HG03060 (cell line): Measurements from ENCODE around the gene HDAC4.

ENCODE experiments used
- ATAC-seq: cut with Tn5 transposase; IDR thresholded peaks from one replicate; pipeline ENCODE4 v1.9.1; 2021; ENCODE audit warnings: low read depth, moderate number of reproducible peaks; ENCODE audit not compliant: unreplicated experiment

The HDAC4 gene

DNA sequence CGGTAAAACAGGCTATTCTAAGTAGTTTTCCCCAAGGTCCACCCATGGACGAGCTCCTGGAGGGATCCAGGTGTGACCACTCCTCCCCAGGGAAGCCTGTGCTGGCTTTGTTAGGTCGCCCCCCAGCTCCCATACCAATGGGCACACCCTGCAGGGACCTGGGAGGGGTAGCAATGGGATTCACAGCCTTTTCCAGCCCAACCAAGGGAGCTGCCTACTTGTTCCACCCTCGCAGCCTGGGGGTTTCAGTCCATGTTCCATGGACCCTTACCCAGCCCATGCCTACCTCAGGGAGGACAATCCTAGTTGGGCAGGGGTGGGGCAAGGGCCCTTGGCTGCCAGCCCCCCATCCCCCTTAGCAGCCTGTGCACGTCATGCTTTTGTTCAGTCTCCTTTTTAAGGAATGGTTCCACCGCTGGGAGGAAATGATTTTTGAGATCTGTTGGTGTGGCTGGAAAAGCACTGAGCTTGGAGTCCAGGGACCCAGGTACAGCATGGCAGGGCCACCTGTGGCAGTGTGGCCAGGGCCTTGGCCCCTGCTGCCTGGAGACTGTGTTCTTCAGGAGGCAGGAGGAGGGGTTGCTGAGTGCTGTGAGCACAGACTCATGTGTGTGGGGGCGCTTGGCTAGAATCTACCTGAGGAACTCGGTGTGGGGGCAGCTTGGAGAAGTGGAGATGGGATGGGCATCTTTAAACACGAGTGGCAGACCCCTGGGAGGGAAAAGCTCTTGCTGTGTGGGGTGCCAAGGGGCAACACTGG, 386.2 kb downstream of the HDAC4 start:
- no peak for ATAC-seq

DNA sequence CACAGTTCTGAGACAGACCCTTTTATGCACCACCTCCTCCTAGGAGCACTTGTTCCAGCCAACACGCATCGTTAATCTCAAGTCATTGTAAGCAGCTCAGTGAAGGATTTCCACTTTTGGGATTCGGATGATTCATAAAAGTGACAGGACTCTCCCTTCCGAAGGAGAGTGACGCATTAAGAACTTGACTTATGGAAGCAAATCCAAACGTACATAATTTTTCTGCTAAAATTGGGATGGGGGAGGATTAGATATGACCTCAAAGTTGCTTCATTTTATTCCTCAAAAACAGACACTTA, 387.2 kb downstream of the HDAC4 start:
- no peak for ATAC-seq

DNA sequence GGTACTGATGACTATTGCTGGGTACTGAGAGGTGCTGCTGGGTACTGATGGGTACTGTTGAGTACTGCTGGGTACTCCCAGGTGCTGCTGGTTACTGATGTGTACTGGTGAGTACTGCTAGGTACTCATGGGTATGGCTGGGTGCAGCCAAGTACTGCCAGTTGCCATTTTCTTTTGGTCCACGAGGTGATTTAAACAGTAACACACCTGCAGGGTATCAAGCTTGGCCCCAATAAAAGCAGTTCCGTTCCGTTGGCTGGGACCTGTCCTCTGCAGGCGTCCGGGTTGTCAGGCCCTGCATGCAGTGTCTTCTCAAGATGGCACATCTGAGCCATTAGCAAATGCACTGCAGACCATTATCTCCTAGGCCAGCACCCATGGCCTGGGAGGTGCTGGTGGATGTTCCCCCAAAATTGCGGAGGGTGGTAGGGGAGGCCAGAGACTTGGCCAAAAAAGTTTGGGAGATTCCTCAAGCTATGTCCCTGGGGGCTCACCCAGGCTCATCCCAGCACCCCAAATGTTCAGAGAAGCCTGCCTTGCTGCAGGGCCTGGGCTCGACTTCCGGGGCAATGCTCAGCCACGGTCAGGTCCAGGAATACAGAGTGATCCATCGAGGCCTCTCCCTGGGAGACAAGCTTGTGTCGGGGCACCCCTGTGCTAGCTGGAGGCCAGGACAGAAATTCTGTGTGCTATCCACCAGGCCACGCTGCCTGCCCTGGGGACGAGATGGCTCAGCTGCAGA, 387.7 kb downstream of the HDAC4 start:
- ATAC-seq, result no peak

DNA sequence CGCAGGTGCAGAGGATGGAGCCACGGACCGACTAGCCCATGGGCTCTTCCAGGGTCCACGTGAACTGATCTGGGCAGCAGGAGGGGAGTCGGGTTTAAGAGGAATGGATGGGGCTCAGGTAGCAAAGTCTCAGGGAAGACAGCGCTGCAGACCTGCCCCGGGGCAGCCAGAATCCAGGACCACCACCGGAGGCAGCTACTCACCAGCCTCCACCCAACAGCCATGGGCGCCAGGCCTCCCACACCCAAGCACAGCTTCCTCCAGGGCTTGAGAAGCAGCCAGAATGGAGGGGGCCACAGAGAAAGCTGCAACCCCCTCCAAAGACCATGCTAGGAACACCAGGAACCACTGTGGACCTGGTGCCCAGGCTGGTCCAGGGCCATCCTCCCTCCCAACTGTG, 388.6 kb downstream of the HDAC4 start:
- ATAC-seq, result no peak

DNA sequence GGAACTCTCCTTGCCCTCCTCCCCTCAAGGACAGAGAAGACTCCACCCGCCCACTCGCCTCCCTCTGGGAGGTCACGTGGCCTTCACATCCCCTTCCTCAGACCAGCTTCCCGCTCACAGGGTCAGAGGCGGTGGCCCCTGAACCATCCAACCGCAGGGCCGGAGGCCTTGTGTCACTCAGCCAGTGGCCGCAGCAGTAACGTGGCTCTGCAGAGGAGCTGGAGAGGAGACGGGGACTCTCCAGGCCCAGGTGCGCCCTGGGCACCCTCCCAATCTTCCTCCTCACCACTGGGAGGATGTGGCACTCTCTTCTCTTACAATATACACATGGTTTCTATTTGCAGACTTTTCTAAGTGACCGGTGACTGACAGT, 391.2 kb downstream of the HDAC4 start:
- no peak for ATAC-seq

DNA sequence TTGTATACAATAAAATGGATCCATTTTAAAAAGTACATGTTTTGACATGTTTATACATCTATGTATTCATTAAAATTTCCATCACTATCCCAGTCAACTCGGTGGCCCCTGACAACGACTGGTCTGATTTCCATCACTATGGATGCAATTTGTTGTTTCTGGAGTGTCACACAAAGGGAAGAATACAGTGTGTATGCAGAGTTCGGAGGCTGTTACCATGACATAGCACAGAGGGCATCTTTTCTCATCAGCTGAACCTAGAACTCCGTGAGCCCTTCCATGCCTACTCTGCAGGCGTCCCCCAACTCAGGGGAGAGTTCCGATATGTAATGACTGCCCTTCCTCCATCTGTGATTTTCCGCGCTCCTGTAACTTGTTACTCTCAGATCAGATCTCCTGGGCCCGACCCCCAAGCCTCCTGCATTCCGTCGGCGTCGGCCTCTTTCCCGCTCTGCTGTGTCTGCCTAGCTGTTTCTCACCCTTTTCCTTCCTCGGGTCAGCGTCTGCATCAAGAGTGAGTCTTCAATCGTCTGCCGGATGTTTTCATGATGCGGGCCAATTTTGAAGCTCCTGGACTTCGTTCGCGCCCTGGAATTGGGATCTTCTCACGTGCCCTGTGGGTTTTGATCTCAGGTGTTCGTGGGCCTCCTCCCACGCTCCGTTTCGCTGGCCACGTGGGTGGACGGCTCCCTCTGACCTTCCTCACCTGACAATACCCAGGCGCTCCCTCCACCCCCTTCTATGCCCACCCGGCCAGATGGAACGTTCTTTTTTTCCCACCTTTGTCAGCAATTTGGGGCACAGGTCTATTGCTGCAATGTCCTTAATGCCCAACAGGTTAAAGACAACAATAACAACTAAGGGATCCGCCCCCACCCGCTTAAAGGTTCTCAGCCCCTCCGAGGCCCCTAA, 391.9 kb downstream of the HDAC4 start:
- ATAC-seq, result no peak

DNA sequence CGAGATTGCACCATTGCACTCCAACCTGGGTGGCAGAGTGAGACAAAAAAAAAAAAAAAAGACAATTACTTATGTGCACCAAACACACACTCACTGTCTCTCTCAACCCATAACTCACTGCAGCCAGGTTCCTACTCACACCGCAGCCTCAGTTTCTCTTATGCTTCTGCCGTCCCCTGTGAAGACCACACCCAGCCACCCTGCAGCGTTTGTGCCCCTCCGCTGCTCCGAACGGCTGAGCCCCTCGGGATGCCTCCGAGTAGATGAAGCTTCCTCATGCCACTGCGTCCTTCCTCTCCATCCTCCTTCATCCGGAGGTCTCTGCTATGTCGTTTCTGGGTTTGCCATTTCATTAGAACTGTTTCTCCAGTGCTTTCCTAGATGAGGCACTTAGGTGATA, 392.8 kb downstream of the HDAC4 start:
- ATAC-seq, result no peak

DNA sequence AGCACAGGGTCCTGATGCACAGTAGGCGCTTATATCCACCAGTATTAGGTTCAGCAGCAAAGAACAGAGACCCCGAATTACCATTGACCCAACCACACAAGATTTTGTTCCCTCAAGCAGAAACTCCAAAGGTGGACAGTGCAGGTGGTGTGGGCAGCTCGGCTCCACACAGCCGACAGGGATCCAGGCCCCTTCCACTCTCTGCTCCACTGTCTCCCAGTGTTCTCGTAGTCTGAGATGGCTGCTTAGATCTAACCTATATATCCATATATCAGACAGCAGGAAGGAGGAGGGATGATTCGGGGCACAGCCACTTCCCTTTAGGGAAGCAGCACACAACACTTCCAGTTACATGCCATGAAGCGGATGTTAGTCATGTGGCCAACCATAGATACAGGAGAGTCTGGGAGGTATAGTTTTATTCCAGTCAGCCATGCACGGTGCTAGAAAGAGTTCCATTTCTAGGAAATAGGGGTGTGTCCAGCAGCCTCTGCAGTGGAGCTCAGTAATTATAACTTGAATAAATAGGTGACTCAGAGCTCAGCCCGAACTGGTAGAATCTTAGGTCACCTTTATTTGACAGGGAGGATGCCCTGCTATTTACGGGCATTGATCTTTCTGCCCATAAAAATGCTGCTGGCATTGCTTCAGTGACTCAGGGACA, 394.1 kb downstream of the HDAC4 start:
- ATAC-seq, result no peak

DNA sequence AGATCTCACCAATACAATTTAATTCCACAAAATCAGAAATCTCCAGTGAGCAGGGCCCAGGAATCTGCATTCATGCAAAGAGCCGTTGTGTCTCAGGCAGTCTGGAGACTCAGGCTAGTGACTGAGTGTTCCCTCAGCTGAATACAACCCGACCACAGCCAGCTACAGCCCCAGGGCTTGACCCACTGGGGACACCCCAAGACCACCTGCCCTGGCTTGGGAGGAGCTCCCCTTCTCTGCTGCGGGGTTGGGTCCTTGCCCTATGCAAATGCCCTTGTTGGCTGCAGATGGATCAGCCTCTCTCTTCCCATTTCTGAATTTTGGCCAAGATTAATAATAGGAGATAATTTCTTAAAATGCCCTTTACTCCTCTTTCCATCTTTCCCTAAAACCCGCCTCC, 395.2 kb downstream of the HDAC4 start:
- no peak for ATAC-seq

DNA sequence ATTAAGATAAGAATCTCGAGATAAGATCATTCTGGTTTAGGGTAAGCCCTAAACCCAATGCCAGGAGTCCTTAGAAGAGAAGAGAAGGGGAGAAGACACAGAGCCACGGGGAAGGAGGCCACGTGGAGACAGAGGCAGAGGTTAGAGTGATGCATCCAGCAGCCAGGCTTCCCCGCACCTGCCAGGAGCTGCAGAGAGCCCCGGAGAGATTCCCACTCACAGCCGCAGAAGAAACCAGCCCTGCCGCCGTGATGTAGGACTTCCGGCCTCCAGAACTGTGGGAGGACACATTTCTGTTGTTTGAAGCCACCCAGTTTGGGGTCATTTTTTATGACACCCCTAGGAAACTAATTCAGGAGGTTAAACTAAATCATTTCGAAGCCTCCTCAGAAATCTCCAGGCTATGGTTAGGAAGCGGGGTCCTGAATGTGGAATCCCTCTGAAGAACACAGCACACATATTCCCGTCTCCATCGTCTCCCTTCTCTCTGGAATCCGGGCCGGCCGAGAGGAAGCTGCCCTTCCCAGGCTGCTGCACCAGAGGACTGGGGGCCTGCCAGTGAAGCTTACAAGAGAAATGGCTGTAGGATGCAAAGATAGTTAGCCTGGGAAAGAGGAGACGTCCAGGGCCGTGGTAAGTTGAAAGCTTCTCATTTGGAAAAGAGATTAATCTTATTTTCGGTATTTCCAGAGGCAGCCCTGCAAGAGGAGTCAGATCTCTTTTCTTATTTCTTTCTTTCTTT, 396.4 kb downstream of the HDAC4 start:
- no peak for ATAC-seq

DNA sequence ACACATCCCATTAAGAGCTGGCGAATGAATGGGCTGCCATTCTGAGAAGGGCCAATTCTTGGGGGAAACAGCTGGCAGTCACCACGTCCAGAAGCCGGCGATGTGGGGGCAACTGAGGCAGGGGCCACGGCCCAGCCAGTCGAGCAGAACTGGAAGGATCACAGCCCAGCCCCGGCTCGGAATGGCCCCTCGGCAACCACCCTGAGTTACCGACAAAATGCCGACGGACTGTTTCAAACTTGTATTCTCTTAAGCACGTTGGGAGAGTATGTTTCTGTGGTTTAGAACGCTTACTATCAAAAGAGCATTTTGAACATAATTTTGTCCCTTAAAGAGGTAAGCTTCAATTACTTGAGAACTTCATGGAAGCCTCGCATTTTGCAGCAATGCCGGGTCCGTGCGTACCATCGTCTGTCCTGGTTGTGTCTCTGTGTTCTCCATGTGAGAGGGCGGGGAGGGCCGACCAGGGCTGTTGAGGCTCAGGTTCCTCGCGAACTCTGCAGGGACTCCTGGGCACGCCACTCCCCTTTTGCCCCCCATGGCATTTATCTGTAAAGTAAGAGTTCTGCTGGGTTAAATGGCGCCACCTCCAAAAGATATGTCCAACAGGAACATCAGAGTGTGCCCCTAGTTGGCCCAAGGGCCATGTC, 397.1 kb downstream of the HDAC4 start:
- no peak for ATAC-seq

DNA sequence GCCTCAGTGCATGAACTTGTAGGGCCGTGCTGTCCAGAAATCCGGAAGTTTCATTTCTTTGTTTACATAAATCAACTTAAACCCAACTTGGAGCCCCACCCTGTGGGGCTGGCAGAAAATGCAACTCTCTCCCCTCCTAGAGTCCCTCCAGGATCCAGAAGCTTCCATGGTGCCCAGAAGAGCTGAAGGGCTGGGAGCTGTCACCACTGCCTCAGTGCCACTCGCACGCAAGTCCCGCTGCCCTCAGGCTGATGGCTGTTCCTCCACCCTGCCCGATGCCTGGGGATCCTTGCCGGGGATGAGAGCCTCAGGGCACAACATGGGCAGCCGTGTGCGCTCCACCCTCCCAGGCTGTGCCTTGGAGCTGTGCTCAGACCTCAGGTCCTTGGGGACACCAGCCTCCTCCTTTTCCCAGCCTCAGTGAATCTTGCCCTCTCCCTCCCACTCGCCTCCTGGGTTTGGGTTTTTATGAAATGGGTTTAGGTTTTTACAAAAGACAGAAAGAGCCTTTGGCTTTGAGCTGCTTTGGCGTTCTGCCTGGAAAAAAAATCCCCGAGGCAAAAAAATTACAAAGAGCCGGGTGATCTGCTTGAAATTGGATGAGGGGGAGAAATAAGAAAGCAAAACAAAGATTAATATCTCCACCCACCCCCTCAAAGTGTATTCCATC, 397.7 kb downstream of the HDAC4 start:
- no peak for ATAC-seq

DNA sequence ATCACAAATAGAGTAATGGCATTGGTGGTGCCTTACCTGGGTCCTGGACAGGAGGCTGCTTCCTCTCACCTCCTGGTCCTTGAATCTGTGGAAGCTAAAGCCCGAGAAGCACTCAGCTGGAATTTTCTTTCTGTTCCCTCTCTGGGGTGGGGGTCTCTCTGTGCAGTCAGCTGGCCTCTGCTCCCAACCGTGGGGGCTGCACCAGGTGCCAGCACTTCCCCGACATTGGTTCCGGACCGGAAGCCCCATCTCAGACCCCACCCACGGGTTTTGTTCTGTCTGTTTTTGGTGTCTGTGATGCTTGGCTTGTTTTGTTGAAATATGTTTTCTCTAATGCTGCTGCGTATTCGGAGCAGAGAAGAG, 398.2 kb downstream of the HDAC4 start:
- no peak for ATAC-seq

DNA sequence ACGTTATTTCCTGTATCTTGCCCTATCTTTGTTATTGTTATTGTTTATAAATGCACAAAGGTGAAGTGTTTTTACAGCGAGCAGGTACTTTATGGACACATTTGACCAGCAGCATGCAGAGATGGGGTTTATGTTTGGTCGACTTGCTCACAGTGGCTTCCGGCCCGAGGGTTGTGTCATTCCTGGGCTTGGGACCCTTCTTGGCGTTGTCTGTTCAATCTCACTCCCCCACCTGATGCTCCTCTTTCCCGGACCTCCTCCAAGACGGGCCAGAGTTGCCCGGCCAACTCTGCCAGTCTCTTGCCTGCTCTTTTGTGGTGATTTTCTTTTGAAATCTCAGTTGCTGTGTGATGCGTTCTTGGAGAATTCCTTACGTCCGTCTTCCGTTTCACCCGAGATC, 399.0 kb downstream of the HDAC4 start:
- no peak for ATAC-seq

DNA sequence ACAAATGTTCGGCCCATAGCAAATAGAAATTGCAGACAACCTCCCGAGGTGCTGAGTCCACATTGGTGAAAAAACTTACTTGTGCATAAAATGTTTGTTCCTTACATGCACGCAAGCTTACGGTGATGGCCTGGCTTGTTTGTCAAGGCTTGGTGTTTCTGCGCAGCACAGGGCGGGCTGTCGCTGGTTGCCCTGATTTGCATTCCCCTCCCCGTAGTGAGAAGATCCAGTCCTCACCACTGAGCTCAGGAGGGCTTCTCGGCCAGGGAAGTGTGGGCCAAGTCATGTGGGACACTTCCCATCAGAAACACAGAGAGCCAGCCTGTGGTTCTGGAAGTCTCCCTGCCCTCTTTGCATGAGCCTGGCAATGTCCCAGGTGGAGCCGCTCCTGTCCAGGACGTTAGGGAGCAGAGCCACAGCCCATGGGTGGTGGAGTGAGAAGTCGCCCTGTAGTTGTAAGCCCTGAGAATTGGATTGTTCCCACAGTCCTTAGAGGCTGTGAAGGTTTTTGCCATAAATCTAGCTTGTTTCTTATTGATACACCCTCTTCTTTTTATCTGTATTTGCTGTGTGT, 400.2 kb downstream of the HDAC4 start:
- ATAC-seq, result no peak

DNA sequence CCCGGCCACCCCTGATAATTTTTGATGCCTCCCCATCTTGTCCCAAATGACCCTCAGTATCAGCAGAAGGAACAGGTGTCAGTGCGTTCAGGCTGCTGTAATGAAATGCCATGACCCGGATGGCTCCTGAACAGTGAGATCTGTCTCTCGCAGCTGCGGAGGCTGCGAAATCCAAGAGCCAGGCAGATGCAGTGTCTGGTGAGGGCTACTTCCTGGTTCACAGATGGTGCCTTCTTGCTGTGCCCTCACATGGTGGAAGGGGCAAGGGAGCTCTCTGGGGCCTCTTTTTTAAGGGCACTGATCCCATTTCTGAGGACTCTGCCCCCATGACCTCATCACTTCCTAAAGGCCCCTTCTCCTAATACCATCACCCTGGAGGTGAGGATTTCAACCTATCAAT, 400.7 kb downstream of the HDAC4 start:
- ATAC-seq, result no peak

DNA sequence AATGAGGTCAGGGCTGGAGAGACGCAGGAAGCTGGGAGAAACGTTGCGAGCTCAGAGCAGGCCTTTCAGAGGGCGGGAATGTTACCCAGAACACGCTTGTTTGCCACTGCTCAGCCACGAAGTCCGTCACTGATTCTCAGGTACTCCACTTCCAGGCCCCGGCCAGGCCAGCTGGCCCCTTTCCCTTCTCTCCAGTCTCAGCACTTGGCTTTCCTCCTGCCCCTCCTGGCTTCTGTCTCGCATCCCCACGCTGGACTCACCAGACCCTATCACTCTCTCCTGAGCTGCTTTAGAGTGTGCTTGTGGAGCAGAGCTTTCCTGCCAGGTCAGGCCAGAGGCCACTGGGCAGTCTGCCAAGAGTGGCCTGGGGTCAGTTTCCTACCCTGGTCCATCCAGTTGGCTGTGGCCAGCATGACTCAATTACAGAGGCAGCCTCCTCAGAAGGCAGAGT, 401.5 kb downstream of the HDAC4 start:
- no peak for ATAC-seq

DNA sequence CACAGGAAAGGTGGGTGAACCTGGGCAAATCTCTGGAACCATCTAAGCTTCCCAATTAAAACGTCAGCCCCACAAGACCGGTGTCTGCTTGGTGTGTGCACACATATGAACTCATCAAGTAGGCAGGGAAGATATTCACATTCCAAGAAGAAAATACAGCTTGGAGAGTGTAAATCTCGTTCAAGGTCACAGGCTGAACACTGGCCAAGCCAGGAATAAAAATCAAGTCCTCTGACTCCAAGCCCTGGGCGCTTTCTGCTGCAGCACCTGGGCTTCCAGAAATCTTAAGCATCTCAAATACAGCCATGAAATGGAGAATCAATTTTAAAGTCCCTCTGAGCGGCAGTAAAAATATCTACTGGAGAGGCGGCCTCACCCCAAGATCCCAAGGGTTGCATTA, 402.0 kb downstream of the HDAC4 start:
- no peak for ATAC-seq
